ENCODE data around the gene VRK1. TPM values are rescaled to one million over a fixed set of nuclear protein-coding genes. Genes with fewer than 3 reads are reported as not detected.

Gene VRK1
- polyA plus RNA-seq, 1 of the 3 experiments (the other 2 are of a cell fraction), result 9.1 TPM

DNA sequence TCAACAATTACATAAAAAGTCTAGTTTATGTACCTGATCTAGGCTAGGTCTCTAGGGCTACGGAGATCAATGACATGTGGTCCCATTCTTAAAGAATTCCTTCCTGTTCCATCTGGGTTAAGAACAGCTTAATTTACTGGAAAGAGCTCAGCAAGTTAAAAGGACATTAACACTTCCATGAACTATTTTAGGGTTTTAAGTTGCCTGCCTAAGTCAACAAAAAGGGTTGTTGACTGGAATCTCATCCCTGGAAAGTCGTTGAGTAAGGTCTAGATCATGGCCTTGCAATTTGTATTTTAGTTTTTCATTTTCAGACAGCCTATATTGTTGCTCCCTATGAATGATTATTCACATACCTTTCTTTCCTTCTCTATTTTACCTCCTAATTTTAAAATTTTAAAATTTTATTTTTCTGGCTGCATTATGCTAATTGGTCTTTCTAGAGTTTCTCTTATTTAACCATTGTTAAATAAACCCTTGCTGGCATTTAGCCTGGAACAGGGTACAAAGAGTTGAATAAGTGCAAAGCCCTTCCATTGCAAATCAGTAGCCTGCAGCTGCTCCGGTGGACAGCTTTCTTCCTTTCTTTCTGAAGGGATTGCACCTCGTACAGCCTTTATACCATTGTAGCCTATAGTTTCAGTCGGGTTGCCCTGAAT lies 66.3 kb downstream of the VRK1 start (continued):
- no peak for TF ChIP-seq PBX3 (IDR thresholded peaks at IDR 0.05)
- no peak for TF ChIP-seq RXRA (IDR thresholded peaks at IDR 0.05; ENCODE audit: borderline replicate concordance, low read depth)
- TF ChIP-seq IRF3 (IDR thresholded peaks at IDR 0.05; ENCODE audit: low read depth, low read length), result no peak
- no peak for TF ChIP-seq RCOR1 (IDR thresholded peaks at IDR 0.05; ENCODE audit: low read length)
- TF ChIP-seq CHD2 (IDR thresholded peaks at IDR 0.05; ENCODE audit: low read length, partially characterized antibody), result no peak
- TF ChIP-seq, protein P1, sequence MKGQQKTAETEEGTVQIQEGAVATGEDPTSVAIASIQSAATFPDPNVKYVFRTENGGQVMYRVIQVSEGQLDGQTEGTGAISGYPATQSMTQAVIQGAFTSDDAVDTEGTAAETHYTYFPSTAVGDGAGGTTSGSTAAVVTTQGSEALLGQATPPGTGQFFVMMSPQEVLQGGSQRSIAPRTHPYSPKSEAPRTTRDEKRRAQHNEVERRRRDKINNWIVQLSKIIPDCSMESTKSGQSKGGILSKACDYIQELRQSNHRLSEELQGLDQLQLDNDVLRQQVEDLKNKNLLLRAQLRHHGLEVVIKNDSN (IDR thresholded peaks at IDR 0.05; ENCODE audit: borderline replicate concordance, low read depth), result no peak
- TF ChIP-seq TCF12 (IDR thresholded peaks at IDR 0.05), result no peak
- TF ChIP-seq FOXM1 (IDR thresholded peaks at IDR 0.05; ENCODE audit: low read depth), result no peak
- TF ChIP-seq, protein P2, sequence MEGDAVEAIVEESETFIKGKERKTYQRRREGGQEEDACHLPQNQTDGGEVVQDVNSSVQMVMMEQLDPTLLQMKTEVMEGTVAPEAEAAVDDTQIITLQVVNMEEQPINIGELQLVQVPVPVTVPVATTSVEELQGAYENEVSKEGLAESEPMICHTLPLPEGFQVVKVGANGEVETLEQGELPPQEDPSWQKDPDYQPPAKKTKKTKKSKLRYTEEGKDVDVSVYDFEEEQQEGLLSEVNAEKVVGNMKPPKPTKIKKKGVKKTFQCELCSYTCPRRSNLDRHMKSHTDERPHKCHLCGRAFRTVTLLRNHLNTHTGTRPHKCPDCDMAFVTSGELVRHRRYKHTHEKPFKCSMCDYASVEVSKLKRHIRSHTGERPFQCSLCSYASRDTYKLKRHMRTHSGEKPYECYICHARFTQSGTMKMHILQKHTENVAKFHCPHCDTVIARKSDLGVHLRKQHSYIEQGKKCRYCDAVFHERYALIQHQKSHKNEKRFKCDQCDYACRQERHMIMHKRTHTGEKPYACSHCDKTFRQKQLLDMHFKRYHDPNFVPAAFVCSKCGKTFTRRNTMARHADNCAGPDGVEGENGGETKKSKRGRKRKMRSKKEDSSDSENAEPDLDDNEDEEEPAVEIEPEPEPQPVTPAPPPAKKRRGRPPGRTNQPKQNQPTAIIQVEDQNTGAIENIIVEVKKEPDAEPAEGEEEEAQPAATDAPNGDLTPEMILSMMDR (IDR thresholded peaks at IDR 0.05), result no peak
- TF ChIP-seq NRF1 (IDR thresholded peaks at IDR 0.05; ENCODE audit: low read depth, low read length), result no peak
- no peak for TF ChIP-seq SIN3A (IDR thresholded peaks at IDR 0.05; ENCODE audit: borderline replicate concordance, low read depth, low read length)

DNA sequence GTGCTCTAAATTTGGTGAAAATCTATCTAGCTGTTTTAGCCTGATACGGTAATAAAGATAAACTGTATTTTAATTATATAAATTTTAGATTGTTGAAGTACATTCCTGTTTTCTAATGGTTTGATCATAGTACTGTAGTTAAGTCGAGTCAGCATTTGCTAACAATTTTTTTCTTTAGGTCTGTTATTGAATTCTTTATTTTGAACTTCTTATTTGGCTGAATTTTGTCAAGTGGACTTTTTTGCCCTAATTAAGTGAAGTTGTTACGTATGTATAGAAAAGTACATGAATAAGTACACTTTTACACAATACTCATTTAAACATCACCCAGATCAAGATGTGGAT lies 66.8 kb downstream of the VRK1 start:
- Histone ChIP-seq H4K20me1 (ENCODE audit: insufficient read depth) (no peaks in the 10 kb centered on the region), H3K27ac (ENCODE audit: low read depth in 2 of 2, low read length in 1 of 2) (no peak overlapping the region), H3K9me3 (no peaks in the 10 kb centered on the region), H3K4me1 (ENCODE audit: control insufficient read depth in 1 of 2, insufficient read depth in 2 of 2, low read depth in 1 of 2, low read length in 1 of 2) (no peaks in the 10 kb centered on the region; a peak in 2 of 4 replicates), H3K9ac (no peak overlapping the region), H3K36me3 (replicated peaks in 1 of 2; ENCODE audit: control insufficient read depth in 1 of 2, insufficient read depth in 2 of 2, low read length in 1 of 2) (peaks cover 9 to 13% of the 10 kb centered on the region in 2 experiments), H3K9me2 (no peaks in the 10 kb centered on the region), H3K79me2 (ENCODE audit: insufficient read depth) (no peaks in the 10 kb centered on the region), H3F3A (replicated peaks; ENCODE audit: insufficient read depth) (no peaks in the 10 kb centered on the region), H2AFZ (ENCODE audit: low read depth) (no peak overlapping the region), H3K4me3 (ENCODE audit: low read depth in 2 of 2, low read length in 1 of 2) (no peak overlapping the region), H3K4me2 (no peak overlapping the region), H3K27me3 (ENCODE audit: insufficient read depth) (no peaks in the 10 kb centered on the region)
- DNase-seq, result no peak
- CTCF ChIA-PET, result interaction anchor here (2.9 kb wide), 1 partner anchor 11 kb away, joined by 23 read pairs; no protein-coding TSS in a partner anchor
- POLR2A ChIA-PET, result no interaction called here
- TF ChIP-seq SMC3 (IDR thresholded peaks at IDR 0.05; ENCODE audit: low read depth, low read length) (no peak), ZBTB33 (IDR thresholded peaks at IDR 0.05; ENCODE audit: borderline replicate concordance, low read depth) (no peak), RCOR1 (IDR thresholded peaks at IDR 0.05; ENCODE audit: low read length) (no peak), PBX3 (IDR thresholded peaks at IDR 0.05) (no peak), MAX (IDR thresholded peaks at IDR 0.05; ENCODE audit: low read depth) (no peak), FOSL2 (IDR thresholded peaks at IDR 0.05; ENCODE audit: borderline replicate concordance, low read depth) (no peak)
- TF ChIP-seq, protein P1 (IDR thresholded peaks at IDR 0.05; ENCODE audit: borderline replicate concordance, low read depth), result no peak
- WGBS (ENCODE audit: low lambda C conversion rate), result 98% methylated on average over 3 of the region's 3 CpGs

Measured in SK-N-SH (cell line).